ENCODE results near the gene ISLR.

GRCh38 chr15:74165461-74165860 is 8.0 kb upstream of the ISLR start:
- TF ChIP-seq, protein P1, sequence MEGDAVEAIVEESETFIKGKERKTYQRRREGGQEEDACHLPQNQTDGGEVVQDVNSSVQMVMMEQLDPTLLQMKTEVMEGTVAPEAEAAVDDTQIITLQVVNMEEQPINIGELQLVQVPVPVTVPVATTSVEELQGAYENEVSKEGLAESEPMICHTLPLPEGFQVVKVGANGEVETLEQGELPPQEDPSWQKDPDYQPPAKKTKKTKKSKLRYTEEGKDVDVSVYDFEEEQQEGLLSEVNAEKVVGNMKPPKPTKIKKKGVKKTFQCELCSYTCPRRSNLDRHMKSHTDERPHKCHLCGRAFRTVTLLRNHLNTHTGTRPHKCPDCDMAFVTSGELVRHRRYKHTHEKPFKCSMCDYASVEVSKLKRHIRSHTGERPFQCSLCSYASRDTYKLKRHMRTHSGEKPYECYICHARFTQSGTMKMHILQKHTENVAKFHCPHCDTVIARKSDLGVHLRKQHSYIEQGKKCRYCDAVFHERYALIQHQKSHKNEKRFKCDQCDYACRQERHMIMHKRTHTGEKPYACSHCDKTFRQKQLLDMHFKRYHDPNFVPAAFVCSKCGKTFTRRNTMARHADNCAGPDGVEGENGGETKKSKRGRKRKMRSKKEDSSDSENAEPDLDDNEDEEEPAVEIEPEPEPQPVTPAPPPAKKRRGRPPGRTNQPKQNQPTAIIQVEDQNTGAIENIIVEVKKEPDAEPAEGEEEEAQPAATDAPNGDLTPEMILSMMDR (conservative IDR thresholded peaks at IDR 0.05): no peak
- no peak for TF ChIP-seq ZFX (IDR thresholded peaks at IDR 0.05)
